Esophagus muscularis mucosa (tissue), 4 donors: ENCODE results near the gene RANBP3. TPM values are rescaled to one million over a fixed set of nuclear protein-coding genes. Genes with fewer than 3 reads are reported as not detected.

Experiments used
- DNase-seq: peaks from one replicate; pipeline ENCODE4 v3.0.0-alpha.2; 2017; ENCODE audit errors: extremely low spot score
- H3K27ac ChIP-seq, 4 donors: fragments of 200-600 bp; sonication (generic); replicated peaks in 1 of 4; 1 replicate in 3 of 4; 2 replicates in 1 of 4; pipeline ENCODE4 v1.5.1; 2016 to 2019; ENCODE audit warnings: mild to moderate bottlenecking in 1 of 4
- H3K27me3 ChIP-seq, 4 donors: fragments of 200-600 bp; sonication (generic); one replicate each; pipeline versions ENCODE4 v1.5.1 to v1.6.0; 2016 to 2019
- H3K36me3 ChIP-seq, 4 donors: fragments of 200-600 bp; sonication (generic); one replicate each; pipeline ENCODE4 v1.5.1; 2016 to 2019
- H3K4me1 ChIP-seq, 4 donors: fragments of 200-600 bp; sonication (generic); one replicate each; pipeline ENCODE4 v1.5.1; 2016 to 2019
- H3K4me3 ChIP-seq, 4 donors: fragments of 200-600 bp; sonication (generic); 1 replicate in 2 of 4; 2 replicates in 2 of 4; pipeline ENCODE4 v1.5.1; 2016 to 2019; ENCODE audit warnings: mild to moderate bottlenecking in 4 of 4, moderate library complexity in 1 of 4
- H3K9me3 ChIP-seq, 4 donors: fragments of 200-600 bp; sonication (generic); 1 replicate in 3 of 4; 2 replicates in 1 of 4; pipeline ENCODE4 v1.5.1; 2016 to 2019
- CTCF ChIP-seq, 3 experiments: fragments of 200-600 bp in 2 of 3; fragments of 450-650 bp in 1 of 3; sonication (generic) in 2 of 3; IDR thresholded peaks; one replicate each; pipeline ENCODE4 v1.5.1; 2017 to 2019; ENCODE audit warnings: antibody characterized with exemption in 3 of 3, mild to moderate bottlenecking in 2 of 3, moderate library complexity in 1 of 3
- EP300 ChIP-seq: sonication (generic); formaldehyde crosslinking; IDR thresholded peaks from one replicate; pipeline ENCODE4 v1.6.1; 2017; ENCODE audit warnings: antibody characterized with exemption
- POLR2A ChIP-seq: fragments of 450-650 bp; IDR thresholded peaks from one replicate; pipeline ENCODE4 v1.6.1; 2017; ENCODE audit warnings: antibody characterized with exemption, moderate library complexity, mild to moderate bottlenecking, low read depth
- POLR2AphosphoS5 ChIP-seq, 2 donors: sonication (generic); formaldehyde crosslinking; IDR thresholded peaks; one replicate each; pipeline ENCODE4 v1.6.1; 2017; ENCODE audit warnings: antibody characterized with exemption in 2 of 2
- WGBS: methylation state at CpG from one replicate; pipeline ENCODE4 v1.1.5; 2018; 5-methylcytosine and 5-hydroxymethylcytosine counted together
- intact Hi-C: fragments of 100-400 bp; cut with DNase I; formaldehyde crosslinking; loops from one replicate; pipeline ENCODE4 v1.15.1; 2023
- total RNA-seq, 4 donors: library from RNA; depleted of rRNA; stranded (reverse); fragments of >200 nt; gene quantifications; one replicate each; pipeline versions ENCODE4 v1.1.0 to v1.2.1, GENCODE V29; 2016

Gene RANBP3
- total RNA-seq, 4 donors from 2014 or later = 92.2 to 127 (median 102) TPM

DNA sequence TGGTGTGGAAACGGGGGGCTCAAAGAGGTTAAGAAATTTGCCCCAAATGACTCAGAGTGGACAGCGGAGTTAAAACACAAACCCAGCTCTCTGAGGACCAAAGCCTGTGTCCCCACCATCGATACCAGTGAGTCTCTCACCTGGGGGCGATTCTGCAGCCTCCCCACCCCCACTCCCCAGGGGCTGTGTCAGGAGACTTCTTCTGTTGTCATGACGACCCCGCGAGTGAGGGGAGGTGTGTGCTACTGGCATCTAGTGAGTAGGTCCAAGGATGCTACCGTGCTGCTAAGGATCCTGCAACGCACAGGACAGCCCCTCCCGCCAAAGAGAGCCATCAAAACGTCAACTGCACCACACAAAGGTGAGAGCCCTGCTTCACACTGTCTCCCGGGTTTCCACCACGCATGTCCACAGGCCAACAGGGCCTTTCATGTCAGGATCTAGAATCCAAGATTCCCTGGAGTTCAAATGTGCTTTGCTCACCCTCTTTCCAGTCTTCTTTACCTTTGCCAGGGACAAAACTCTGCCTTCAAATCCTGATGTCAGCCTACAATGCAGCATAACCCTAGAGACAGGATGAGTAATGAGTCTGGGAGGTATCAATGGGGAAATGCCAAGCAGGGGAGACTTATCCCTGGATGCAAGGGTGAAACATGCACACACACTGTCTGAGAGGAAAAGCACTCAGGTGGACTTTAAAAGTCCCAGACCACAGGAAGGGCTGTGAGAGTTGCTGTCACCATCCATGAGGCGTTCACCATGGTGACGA is 3.9 kb downstream of the RANBP3 start:
- H3K36me3 ChIP-seq = peaks cover 0 to 25% (median 16%) of the 10 kb centered on the region in 4 donors
- intact Hi-C loops = no loop called here
- H3K4me1 ChIP-seq = peaks cover 50 to 89% (median 78%) of the 10 kb centered on the region in 4 donors
- WGBS = 75% methylated on average over 13 of the region's 15 CpGs
- no peak overlapping the region for H3K4me3 ChIP-seq
- no peak for DNase-seq
- TF ChIP-seq POLR2A (no peak), CTCF (IDR thresholded peaks at IDR 0.05) (no peak)
- H3K9me3 ChIP-seq = no peaks in the 10 kb centered on the region
- H3K27ac ChIP-seq = no peak overlapping the region
- no peaks in the 10 kb centered on the region for H3K27me3 ChIP-seq

DNA sequence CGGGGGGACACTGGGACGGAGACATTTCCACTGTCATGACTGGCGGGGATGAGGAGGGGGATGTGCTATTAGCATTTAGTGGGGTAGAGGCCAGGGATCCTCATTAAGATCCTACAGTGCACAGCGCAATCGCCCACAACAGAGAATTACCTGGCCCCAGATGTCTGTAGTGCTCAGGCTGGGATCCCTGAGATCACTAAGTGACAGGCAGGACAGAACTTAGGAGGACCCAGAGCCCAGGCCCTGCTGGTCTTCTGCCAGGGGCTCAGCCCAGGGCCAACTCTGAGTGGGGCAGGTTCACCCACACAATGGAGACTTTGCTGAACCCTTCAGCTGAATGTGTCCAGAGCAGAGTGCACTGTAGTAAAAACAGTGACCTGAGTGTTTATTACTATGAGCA is 4.6 kb downstream of the RANBP3 start:
- peaks cover 50 to 89% (median 78%) of the 10 kb centered on the region in 4 donors for H3K4me1 ChIP-seq
- 88% methylated on average over 3 of the region's 5 CpGs for WGBS
- H3K27me3 ChIP-seq = no peaks in the 10 kb centered on the region
- no peak overlapping the region for H3K4me3 ChIP-seq
- intact Hi-C loops = no loop called here
- DNase-seq = no peak
- H3K36me3 ChIP-seq = peaks cover 0 to 25% (median 16%) of the 10 kb centered on the region in 4 donors
- H3K9me3 ChIP-seq = no peaks in the 10 kb centered on the region
- TF ChIP-seq CTCF (IDR thresholded peaks at IDR 0.05) (no peak), POLR2A (no peak), EP300 (no peak), POLR2AphosphoS5 (IDR thresholded peaks at IDR 0.05) (no peak)
- H3K27ac ChIP-seq = no peak overlapping the region

GRCh38 chr19:5972355-5972731 is 5.6 kb downstream of the RANBP3 start:
- DNase-seq = no peak
- 73% methylated on average over 9 of the region's 9 CpGs for WGBS
- no peak for TF ChIP-seq POLR2A
- no peak for TF ChIP-seq CTCF (IDR thresholded peaks at IDR 0.05)
- TF ChIP-seq EP300 = no peak
- TF ChIP-seq POLR2AphosphoS5 (IDR thresholded peaks at IDR 0.05) = no peak
- peaks cover 58 to 96% (median 86%) of the 10 kb centered on the region in 4 donors for H3K4me1 ChIP-seq
- H3K27ac ChIP-seq = no peak overlapping the region
- H3K9me3 ChIP-seq = no peaks in the 10 kb centered on the region
- no peak overlapping the region for H3K4me3 ChIP-seq
- peaks cover 0 to 25% (median 16%) of the 10 kb centered on the region in 4 donors for H3K36me3 ChIP-seq
- intact Hi-C loops = no loop called here
- H3K27me3 ChIP-seq = no peaks in the 10 kb centered on the region

DNA sequence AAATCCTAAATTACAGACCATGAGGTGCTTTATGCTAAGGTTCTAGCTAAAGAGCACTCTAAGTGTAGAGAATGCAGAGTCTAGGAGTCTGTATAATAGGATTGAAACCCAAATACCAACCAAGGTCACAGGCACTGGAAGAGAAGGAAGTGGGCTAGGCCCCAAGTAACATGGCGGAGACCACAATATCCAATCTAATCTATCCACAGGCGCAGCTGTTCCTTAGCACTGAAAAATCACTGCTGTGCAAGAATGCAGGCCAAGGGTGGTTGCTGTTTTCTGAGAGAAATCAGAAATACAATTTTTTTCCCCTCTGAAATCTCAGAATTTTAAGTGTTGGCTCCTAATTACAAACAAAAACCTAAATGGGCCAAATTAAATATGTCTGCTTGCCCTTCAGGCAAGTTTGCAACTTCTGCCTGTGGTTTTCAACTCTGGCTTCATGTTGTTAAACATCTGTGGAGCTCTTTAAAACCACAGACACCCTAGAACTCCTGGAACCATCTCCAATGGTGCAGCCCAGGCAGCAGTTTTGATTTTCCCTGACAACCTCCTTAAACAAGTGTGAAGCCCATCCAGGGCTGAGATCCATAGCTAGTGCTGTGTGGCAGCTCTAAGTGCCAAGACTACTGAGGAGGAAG is 6.1 kb downstream of the RANBP3 start:
- Histone ChIP-seq H3K9me3 (no peaks in the 10 kb centered on the region), H3K4me1 (peaks cover 59 to 96% (median 87%) of the 10 kb centered on the region in 4 donors), H3K4me3 (no peak overlapping the region), H3K36me3 (peaks cover 0 to 25% (median 16%) of the 10 kb centered on the region in 4 donors), H3K27me3 (no peaks in the 10 kb centered on the region), H3K27ac (no peak overlapping the region)
- 87% methylated on average over 2 of the region's 2 CpGs for WGBS
- TF ChIP-seq POLR2AphosphoS5 (IDR thresholded peaks at IDR 0.05) (no peak), CTCF (IDR thresholded peaks at IDR 0.05) (no peak), POLR2A (no peak), EP300 (no peak)
- intact Hi-C loops = no loop called here
- DNase-seq = no peak
